ENCODE results near the gene FIG4.
"Not testable (repeated sequence)": the region's sequence is repeated elsewhere in the genome, so short reads cannot be mapped to it uniquely, and the experiment has no call there.

FIG4 gene

GRCh38 chr6:109690737-109691621 lies at the start of gene FIG4, which contains the start of gene AK9:
Gene FIG4, plus strand, starts transcription at chr6:109691296. Its CDS starts 140 bp downstream, at chr6:109691436.
Gene AK9, minus strand, starts transcription at chr6:109691202. Its CDS starts 15,457 bp downstream, at chr6:109675745.
- DNase-seq: no peak

- no peak for DNase-seq
These were observed 47.0 kb upstream of the FIG4 start for GRCh38 chr6:109644131-109644530.

- DNase-seq: no peak
These were observed 37.8 kb upstream of the FIG4 start for GRCh38 chr6:109653264-109653663.

- DNase-seq: no peak
These were observed 35.3 kb upstream of the FIG4 start for GRCh38 chr6:109655761-109656262.

DNA sequence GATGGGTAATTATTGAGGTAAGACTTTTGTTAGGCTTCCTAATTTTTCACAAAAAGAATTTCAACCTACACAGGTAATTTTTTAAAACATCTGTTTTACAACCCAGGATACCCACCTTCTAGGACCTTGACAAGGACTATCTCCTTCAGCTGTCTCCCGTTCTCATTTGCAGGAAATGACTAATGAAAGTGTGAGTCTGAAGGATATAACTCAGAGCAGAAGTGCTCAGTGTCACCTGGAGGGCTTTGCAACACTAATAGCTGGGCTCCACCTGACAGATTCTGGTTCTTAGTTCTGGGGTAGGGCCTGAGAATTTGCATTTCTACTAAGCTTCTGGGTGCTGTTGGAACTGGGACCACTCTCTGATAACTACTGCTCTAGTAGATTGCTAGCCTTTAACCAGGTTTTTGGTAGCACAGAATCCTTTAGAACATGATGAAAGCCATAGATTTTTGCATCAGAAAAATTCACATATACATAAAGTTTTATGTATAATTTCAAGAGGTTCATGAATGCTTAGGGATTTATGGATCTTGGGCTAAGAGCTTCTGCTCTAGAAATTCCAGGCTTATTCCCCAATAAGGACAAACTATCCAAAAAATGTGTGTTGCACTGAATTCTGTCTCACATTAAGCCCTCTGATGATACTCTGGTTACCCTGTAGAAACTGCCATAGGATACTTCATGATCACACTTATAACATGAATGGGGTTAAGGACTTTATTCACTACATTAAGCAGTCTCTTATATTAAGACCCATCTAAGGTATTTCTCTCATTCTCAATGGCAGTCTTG lies 30.4 kb upstream of the FIG4 start:
- DNase-seq: no peak

- no peak for DNase-seq
These were observed 28.9 kb upstream of the FIG4 start for GRCh38 chr6:109662192-109662591.

GRCh38 chr6:109669811-109670210 lies 21.3 kb upstream of the FIG4 start:
- no peak for DNase-seq

GRCh38 chr6:109671733-109672132 lies 19.4 kb upstream of the FIG4 start:
- DNase-seq: no peak

- no peak for DNase-seq
These were observed 18.9 kb upstream of the FIG4 start for GRCh38 chr6:109672175-109672574.

DNA sequence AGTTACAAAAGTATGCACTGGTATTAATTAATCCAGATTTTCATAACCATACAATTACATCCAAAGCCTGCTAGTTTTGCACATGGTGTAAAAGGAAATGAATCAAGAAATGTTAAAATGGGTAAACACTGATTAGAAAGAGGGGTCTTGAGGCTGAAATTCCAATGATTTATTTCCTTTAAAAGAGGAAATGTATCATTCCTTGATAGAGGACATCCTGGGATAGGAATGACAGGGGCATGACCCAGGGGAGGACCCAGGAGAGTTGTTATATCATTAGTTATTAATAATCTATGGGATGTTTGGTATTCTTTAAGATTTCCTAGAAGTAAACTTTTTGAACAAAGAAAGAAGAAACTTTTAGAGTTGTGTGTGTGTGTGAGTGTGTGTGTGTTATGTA lies 18.3 kb upstream of the FIG4 start:
- no peak for DNase-seq

- DNase-seq: no peak
These were observed 14.4 kb upstream of the FIG4 start for GRCh38 chr6:109676724-109677123.

DNA sequence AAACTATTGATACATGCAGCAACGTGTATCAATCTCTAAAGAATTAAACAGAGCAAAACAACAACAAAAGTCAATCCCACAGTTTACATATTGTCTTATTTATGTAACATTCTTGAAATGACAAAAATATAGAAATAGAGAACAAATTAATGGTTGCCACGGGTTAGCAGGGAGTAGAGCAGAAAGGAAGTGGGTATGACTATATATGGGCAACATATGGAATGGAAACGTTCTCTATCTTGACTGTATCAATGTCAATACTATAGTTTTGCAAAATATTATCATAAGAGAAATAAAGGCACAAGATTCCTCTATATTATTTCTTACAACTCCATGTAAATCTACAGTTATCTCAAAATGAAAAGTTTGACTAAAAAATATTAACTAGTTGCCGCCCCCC lies 12.9 kb upstream of the FIG4 start:
- no peak for DNase-seq

DNA sequence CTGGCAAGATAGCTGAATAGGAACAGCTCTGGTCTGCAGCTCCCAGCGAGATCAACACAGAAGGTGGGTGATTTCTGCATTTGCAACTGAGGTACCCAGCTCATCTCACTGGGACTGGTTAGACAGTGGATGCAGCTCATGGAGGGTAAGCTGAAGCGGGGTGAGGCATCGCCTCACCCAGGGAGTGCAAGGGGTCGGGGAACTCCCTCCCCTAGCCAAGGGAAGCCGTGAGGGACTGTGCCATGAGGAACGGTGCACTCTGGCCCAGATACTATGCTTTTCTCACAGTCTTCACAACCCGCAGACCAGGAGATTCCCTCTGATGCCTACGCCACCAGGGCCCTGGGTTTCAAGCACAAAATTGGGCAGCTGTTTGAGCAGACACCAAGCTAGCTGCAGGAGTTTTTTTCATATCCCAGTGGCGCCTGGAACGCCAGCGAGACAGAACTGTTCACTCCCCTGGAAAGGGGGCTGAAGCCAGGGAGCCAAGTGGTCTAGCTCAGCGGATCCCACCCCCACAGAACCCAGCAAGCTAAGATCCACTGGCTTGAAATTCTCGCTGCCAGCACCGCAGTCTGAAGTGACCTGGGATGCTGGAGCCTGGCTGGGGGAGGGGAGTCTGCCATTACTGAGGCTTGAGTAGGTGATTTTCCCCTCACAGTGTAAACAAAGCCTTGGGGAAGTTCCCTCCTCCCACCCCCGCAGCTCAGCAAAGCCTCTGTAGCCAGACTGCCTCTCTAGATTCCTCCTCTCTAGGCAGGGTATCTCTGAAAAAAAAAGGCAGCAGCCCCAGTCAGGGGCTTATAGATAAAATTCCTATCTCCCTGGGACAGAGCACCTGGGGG lies 12.2 kb upstream of the FIG4 start:
- not testable (repeated sequence) for DNase-seq

GRCh38 chr6:109686566-109687265 lies 4.4 kb upstream of the FIG4 start:
- DNase-seq: no peak

DNA sequence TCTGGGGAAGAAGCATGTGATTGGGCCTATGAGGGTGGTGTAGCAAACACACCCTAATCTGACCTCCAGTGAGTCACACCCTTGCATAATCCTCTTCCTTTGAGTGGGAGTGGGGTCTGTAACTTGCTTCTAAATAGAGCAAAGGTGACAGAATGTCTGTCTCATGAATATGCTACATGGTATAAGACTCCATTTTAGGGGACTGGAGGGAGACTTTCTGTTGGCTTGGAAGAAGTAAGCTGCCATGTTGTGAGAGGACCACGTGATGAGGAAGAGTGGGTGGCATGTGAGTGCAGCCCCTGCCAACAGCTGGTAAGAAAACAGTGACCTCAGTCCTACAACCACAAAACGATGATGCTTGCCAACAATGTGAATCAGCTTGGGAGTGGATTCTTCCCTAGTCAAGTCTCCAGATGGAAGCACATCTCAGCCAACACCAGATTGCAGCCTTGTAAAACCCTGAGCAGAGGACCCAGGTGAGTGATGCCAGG lies 3.8 kb upstream of the FIG4 start:
- DNase-seq: no peak

GRCh38 chr6:109690373-109690736 lies 741 bp upstream of the FIG4 start:
- no peak for DNase-seq

- DNase-seq: no peak
These were observed 2.0 kb downstream of the FIG4 start for GRCh38 chr6:109693111-109693510.

GRCh38 chr6:109695468-109695867 lies 4.4 kb downstream of the FIG4 start:
- DNase-seq: no peak

- DNase-seq: no peak
These were observed 5.3 kb downstream of the FIG4 start for GRCh38 chr6:109696355-109696754.

DNA sequence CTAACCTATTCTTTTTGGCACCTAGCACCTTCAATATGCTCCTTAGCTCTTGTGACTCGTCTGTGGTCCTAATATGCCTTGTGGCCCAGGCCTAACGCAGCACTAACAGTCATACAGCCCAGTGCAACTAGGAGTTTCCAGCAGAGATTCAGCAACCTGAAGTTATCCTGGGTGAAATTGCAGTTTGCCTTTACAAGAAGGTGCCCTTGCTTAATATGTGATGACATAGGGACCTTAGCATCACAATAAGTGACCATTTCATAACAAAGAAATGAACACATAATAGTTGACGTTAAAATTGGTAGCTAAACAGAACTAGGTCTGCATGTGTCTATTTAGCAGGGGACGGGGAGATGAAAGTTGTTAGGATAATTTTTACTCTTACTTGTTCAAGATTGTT lies 10.1 kb downstream of the FIG4 start:
- no peak for DNase-seq

GRCh38 chr6:109701774-109702173 lies 10.7 kb downstream of the FIG4 start:
- no peak for DNase-seq

- DNase-seq: no peak
These were observed 11.7 kb downstream of the FIG4 start for GRCh38 chr6:109702791-109703190.

All from cortex of kidney (tissue), 1 donor.